ENCODE measurements around the gene TASOR. TPM values are rescaled to one million over a fixed set of nuclear protein-coding genes. Genes with fewer than 3 reads are reported as not detected.

Gene TASOR
- total RNA-seq, 1 experiment from 2014 or later = 55.1 TPM

GRCh38 chr3:56645407-56645806 lies 37.7 kb downstream of the TASOR start:
- Histone ChIP-seq H3K79me2 (ENCODE audit: low read depth) (no peaks in the 10 kb centered on the region), H3K36me3 (ENCODE audit: low read depth) (peaks cover 19% of the 10 kb centered on the region), H3K27me3 (ENCODE audit: insufficient read depth, low read depth) (no peaks in the 10 kb centered on the region), H4K20me1 (ENCODE audit: insufficient read depth) (no peaks in the 10 kb centered on the region), H3K27ac (no peak overlapping the region), H3K4me1 (replicated peaks; ENCODE audit: insufficient read depth) (no peaks in the 10 kb centered on the region), H2AFZ (no peak overlapping the region), H3K4me2 (no peak overlapping the region), H3F3A (ENCODE audit: insufficient read depth, low read depth) (no peaks in the 10 kb centered on the region), H3K9me2 (ENCODE audit: insufficient read depth) (no peaks in the 10 kb centered on the region), H3K4me3 (no peak overlapping the region), H3K9me3 (ENCODE audit: insufficient read depth, low read depth) (no peaks in the 10 kb centered on the region)
- DNase-seq = no peak
- ChIA-PET CTCF (no interaction called here), POLR2A (ENCODE audit: unreplicated experiment) (no interaction called here)
- no TSS peak for BruUV-seq (replicated peaks)
- intact Hi-C loops (cut with micrococcal nuclease; ENCODE audit: unreplicated experiment) = no loop called here
- TF ChIP-seq CTCF (conservative IDR thresholded peaks at IDR 0.05) (no peak), EZH2 (IDR thresholded peaks at IDR 0.05; ENCODE audit: low read depth) (no peak)

- Histone ChIP-seq H3K36me3 (ENCODE audit: low read depth) (peaks cover 27% of the 10 kb centered on the region; the same call in 1 of the 2 replicates), H3F3A (ENCODE audit: insufficient read depth, low read depth) (no peaks in the 10 kb centered on the region), H3K9me3 (ENCODE audit: insufficient read depth, low read depth) (no peaks in the 10 kb centered on the region), H3K79me2 (ENCODE audit: low read depth) (no peaks in the 10 kb centered on the region), H2AFZ (no peak overlapping the region), H3K9me2 (ENCODE audit: insufficient read depth) (no peaks in the 10 kb centered on the region), H4K20me1 (ENCODE audit: insufficient read depth) (no peaks in the 10 kb centered on the region), H3K27me3 (ENCODE audit: insufficient read depth, low read depth) (no peaks in the 10 kb centered on the region), H3K4me3 (no peak overlapping the region), H3K27ac (no peak overlapping the region), H3K4me1 (replicated peaks; ENCODE audit: insufficient read depth) (no peaks in the 10 kb centered on the region), H3K4me2 (no peak overlapping the region)
- no peak for TF ChIP-seq CTCF (conservative IDR thresholded peaks at IDR 0.05)
- no peak for TF ChIP-seq EZH2 (IDR thresholded peaks at IDR 0.05; ENCODE audit: low read depth)
- BruUV-seq (replicated peaks) = no TSS peak
- POLR2A ChIA-PET (ENCODE audit: unreplicated experiment) = no interaction called here
- intact Hi-C loops (cut with micrococcal nuclease; ENCODE audit: unreplicated experiment) = no loop called here
- DNase-seq = no peak
- CTCF ChIA-PET = no interaction called here
Measured at GRCh38 chr3:56633602-56634535, 49.2 kb downstream of the TASOR start.

Other genes starting within 250 kb of the TASOR start
- gene ERC2, start 214.8 kb downstream of the TASOR start, total RNA-seq (2021) = 0.75 and 1.4 TPM in 2 replicates
- gene CCDC66, start 126.1 kb downstream of the TASOR start, total RNA-seq (2021) = 17.3 and 22.3 TPM in 2 replicates
- gene ARHGEF3, start 118.7 kb upstream of the TASOR start, total RNA-seq (2021) = 44.6 and 49.2 TPM in 2 replicates